K562 (cell line): Measurements from ENCODE around the gene GSK3B. TPM values are rescaled to one million over a fixed set of nuclear protein-coding genes. Genes with fewer than 3 reads are reported as not detected.

Source experiments
- ATAC-seq: fragments of 200-7000 bp; cut with Tn5 transposase; 3 replicates; pipeline ENCODE4 v1.9.1; 2020; ENCODE audit warnings: moderate library complexity
- BruUV-seq: library from RNA; stranded (reverse); fragments of 400-500 nt; replicated peaks from 2 replicates; lab custom pipeline; 2021; lab: Mats Ljungman, UMichigan
- CTCF ChIA-PET: fragments of 300-600 bp; formaldehyde crosslinking; extraction: SDS; loops from one replicate; lab custom pipeline; 2021; ENCODE audit warnings: low intra/inter-chr PET ratio; lab: Yijun Ruan, JAX
- POLR2A ChIA-PET: fragments of 300-600, 350-650 bp; sonication (Branson Sonifier 250); formaldehyde crosslinking; extraction: SDS; loops from one replicate; lab custom pipeline; 2021; ENCODE audit warnings: antibody characterized with exemption, inconsistent platforms; lab: Yijun Ruan, JAX
- DNase-seq, 4 experiments: peaks; one replicate each; pipeline versions ENCODE4 v3.0.0 to v3.0.0-alpha.2; 2011 to 2018; ENCODE audit warnings: low spot score in 3 of 4, mixed read lengths in 3 of 4; ENCODE audit errors: extremely low read depth in 1 of 4
- FAIRE-seq: peaks from 2 replicates; lab custom pipeline; 2011; peaks lifted over from hg19 to GRCh38; lab: Jason Lieb, UNC
- H2AFZ ChIP-seq: 2 replicates; pipeline ENCODE4 v1.6.0; 2011; ENCODE audit warnings: low read depth, low read length, control low read depth, inconsistent platforms
- H3K27ac ChIP-seq: fragments of 200-600 bp; 3 replicates; pipeline ENCODE4 v1.8.0; 2011; ENCODE audit warnings: low read depth, mild to moderate bottlenecking, control low read depth, inconsistent platforms, low read length, moderate library complexity, mixed read lengths; ENCODE audit errors: extremely low read depth
- H3K27me3 ChIP-seq, 2 experiments: fragments of 300-600 bp in 1 of 2; 2 replicates in 1 of 2; 3 replicates in 1 of 2; pipeline versions ENCODE4 v1.6.0 to v1.8.0; 2011; ENCODE audit warnings: inconsistent platforms in 2 of 2, low read length in 2 of 2, mild to moderate bottlenecking in 1 of 2, mixed read lengths in 1 of 2, moderate library complexity in 1 of 2; ENCODE audit not compliant: control insufficient read depth in 2 of 2, insufficient read depth in 2 of 2
- H3K36me3 ChIP-seq: fragments of 300-600 bp; 3 replicates; pipeline ENCODE4 v1.8.0; 2011; ENCODE audit warnings: mild to moderate bottlenecking, low read length, inconsistent platforms; ENCODE audit not compliant: control insufficient read depth, insufficient read depth
- H3K4me1 ChIP-seq, 2 experiments: fragments of 200-600 bp in 1 of 2; replicated peaks in 1 of 2; 2 replicates in 1 of 2; 3 replicates in 1 of 2; pipeline versions ENCODE4 v1.5.1 to v1.8.0; 2011; ENCODE audit warnings: inconsistent platforms in 2 of 2, low read length in 2 of 2, mild to moderate bottlenecking in 1 of 2, mixed read lengths in 1 of 2, moderate library complexity in 1 of 2; ENCODE audit not compliant: control insufficient read depth in 2 of 2, insufficient read depth in 2 of 2
- H3K4me2 ChIP-seq: 2 replicates; pipeline ENCODE4 v1.6.1; 2011; ENCODE audit warnings: low read length, control low read depth, inconsistent platforms, mixed read lengths; ENCODE audit not compliant: insufficient read depth
- H3K4me3 ChIP-seq: fragments of 200-600 bp; sonication (generic), shearing (Covaris generic); 2 replicates; pipeline ENCODE4 v1.5.1; 2016; ENCODE audit warnings: control low read depth, inconsistent platforms
- H3K79me2 ChIP-seq: fragments of 200-600 bp; 3 replicates; pipeline ENCODE4 v1.8.0; 2011; ENCODE audit warnings: low read length, inconsistent platforms; ENCODE audit not compliant: control insufficient read depth, insufficient read depth
- H3K9ac ChIP-seq, 2 experiments: 2 replicates each; pipeline versions ENCODE4 v1.6.0 to v1.6.1; 2011; ENCODE audit warnings: low read depth in 2 of 2, low read length in 2 of 2, control low read depth in 1 of 2, inconsistent platforms in 1 of 2, mild to moderate bottlenecking in 1 of 2, mixed read lengths in 1 of 2; ENCODE audit not compliant: insufficient read depth in 1 of 2
- H3K9me1 ChIP-seq: one replicate; pipeline ENCODE4 v1.6.0; 2011; ENCODE audit warnings: inconsistent platforms, mild to moderate bottlenecking, low read length, moderate library complexity; ENCODE audit not compliant: control insufficient read depth, insufficient read depth
- H3K9me3 ChIP-seq: replicated peaks from 2 replicates; pipeline ENCODE4 v1.5.1; 2011; ENCODE audit warnings: low read depth, low read length, inconsistent platforms; ENCODE audit not compliant: control insufficient read depth, insufficient read depth
- H4K20me1 ChIP-seq: replicated peaks from 2 replicates; pipeline ENCODE4 v1.6.1; 2011; ENCODE audit warnings: low read length, inconsistent platforms, mixed read lengths; ENCODE audit not compliant: control insufficient read depth, insufficient read depth
- CTCF ChIP-seq, 3 experiments: IDR thresholded peaks in 2 of 3; conservative IDR thresholded peaks in 1 of 3; 2 replicates each; pipeline ENCODE4 v1.5.1; 2011 to 2012; ENCODE audit warnings: low read length in 3 of 3, mild to moderate bottlenecking in 3 of 3, control low read depth in 2 of 3, improper control_type of control experiment in 1 of 3, inconsistent platforms in 1 of 3, low read depth in 1 of 3, mixed read lengths in 1 of 3, moderate library complexity in 1 of 3; ENCODE audit not compliant: insufficient read depth in 2 of 3
- HEY1 ChIP-seq: fragments of 250-450 bp; sonication (Bioruptor Pico); IDR thresholded peaks from 2 replicates; pipeline ENCODE4 v1.5.0; 2020; ENCODE audit warnings: mild to moderate bottlenecking, moderate library complexity, borderline replicate concordance
- PBX2 ChIP-seq, 2 experiments: IDR thresholded peaks in 1 of 2; conservative IDR thresholded peaks in 1 of 2; 2 replicates each; pipeline ENCODE4 v1.6.1; 2016; ENCODE audit warnings: low read depth in 2 of 2, mild to moderate bottlenecking in 1 of 2, missing compliant biosample characterization in 1 of 2, missing genetic modification characterization in 1 of 2, moderate library complexity in 1 of 2
- WGBS: fragments of 100-300 bp; shearing (Covaris generic); methylation state at CpG from one replicate; pipeline ENCODE4 v1.1.6; 2016; ENCODE audit warnings: low coverage, mixed read lengths; ENCODE audit not compliant: insufficient coverage; ENCODE audit errors: missing lambda C conversion rate; 5-methylcytosine and 5-hydroxymethylcytosine counted together
- in situ Hi-C: fragments of 300-500 bp; cut with MboI; formaldehyde crosslinking; loops from 4 replicates; pipeline ENCODE4 v1.15.0; 2018; ENCODE audit warnings: inconsistent platforms, mixed read lengths
- intact Hi-C: fragments of 100-400 bp; cut with micrococcal nuclease; formaldehyde crosslinking; loops from 2 replicates; pipeline ENCODE4 v1.14.2; 2022
- polyA plus RNA-seq, 8 experiments: library from polyadenylated mRNA; depleted of rRNA in 4 of 8; stranded (reverse) in 5 of 8; unstranded in 3 of 8; fragments of >200 nt; fragmentation: Nextera tagmentation in 2 of 8; fragmentation: Illumina TruSeq in 1 of 8; extraction: Ambion mirVana in 2 of 8; extraction: Trizol in 1 of 8; gene quantifications; 2 replicates each; pipeline versions ENCODE4 v1.2.1 to v1.2.3, GENCODE V29; 2011 to 2014; ENCODE audit warnings: inconsistent platforms in 1 of 8, missing spikeins in 1 of 8
- total RNA-seq, 7 experiments: library from RNA; depleted of rRNA in 6 of 7; stranded (reverse); fragments of >200 nt in 6 of 7; fragmentation: Illumina TruSeq in 2 of 7; extraction: Trizol in 2 of 7; gene quantifications; 2 replicates each; pipeline versions ENCODE4 v1.2.1 to v1.2.3, GENCODE V29; 2011 to 2021; ENCODE audit warnings: low replicate concordance in 1 of 7

Gene GSK3B
- total and polyA plus RNA-seq, 9 of the 15 experiments (the other 6 are each of a cell fraction or from before 2014, with no cell fraction given) = 4.7 to 25.0 (median 18.7) TPM

- CTCF ChIA-PET = no interaction called here
- H2AFZ ChIP-seq = peak within 1 kb of the TSS; percentile 60
- H3K9ac ChIP-seq = no peak within 1 kb of the TSS
These were observed 312.7 kb downstream of the GSK3B start, which contains the start of gene NR1I2 for GRCh38 chr3:119781330-119782198. TSS of gene NR1I2 (plus strand) at chr3:119782101.

More at GRCh38 chr3:119781330-119782198, 312.7 kb downstream of the GSK3B start, which contains the start of gene NR1I2:
- no TSS peak for BruUV-seq
- no peaks in the 10 kb centered on the region for H3K79me2 ChIP-seq
- no peak for TF ChIP-seq HEY1 (CRISPR knock-in tag)
- 0 out of 6 replicates have a peak, but pooled peaks of 1 of the 3 experiments have one; percentile 9 for TF ChIP-seq CTCF (IDR thresholded peaks at IDR 0.05 in 2 of 3, conservative IDR thresholded peaks at IDR 0.05 in 1 of 3; ENCODE audit: insufficient read depth in 2 of 3, low read depth in 1 of 3, low read length in 3 of 3)
- no peak for TF ChIP-seq PBX2 (CRISPR knock-in tag; IDR thresholded peaks at IDR 0.05; ENCODE audit: low read depth)
- 0 out of 2 replicates have a peak, but pooled peaks have one; percentile 20 for TF ChIP-seq PBX2 (tag; conservative IDR thresholded peaks at IDR 0.05; ENCODE audit: low read depth)
- DNase-seq = no peak
- FAIRE-seq = no peak
- in situ Hi-C loops (no loop called here), intact Hi-C loops (no loop called here)
- H3K9me1 ChIP-seq = no peaks in the 10 kb centered on the region
- WGBS = 40% methylated on average over 9 of the region's 10 CpGs
- H3K4me3 ChIP-seq = no peak within 1 kb of the TSS
- POLR2A ChIA-PET = no interaction called here
- H3K4me2 ChIP-seq = no peak within 1 kb of the TSS
- no peaks in the 10 kb centered on the region for H4K20me1 ChIP-seq
- H3K9me3 ChIP-seq = no peaks in the 10 kb centered on the region
- no peaks in the 10 kb centered on the region for H3K36me3 ChIP-seq
- peak; percentile 49 for ATAC-seq
- no peak within 1 kb of the TSS for H3K27ac ChIP-seq
- H3K4me1 ChIP-seq = peaks cover 0 to 14% of the 10 kb centered on the region in 2 experiments; a peak in 3 of 5 replicates
- H3K27me3 ChIP-seq = no peaks in the 10 kb centered on the region
